NCI-H2171 treated with DMSO at 0.1 percent for 48 hours (cell line): Measurements from ENCODE around the gene E2F4.

Experiments used
- DNase-seq: peaks from one replicate; lab custom pipeline; 2025; lab: John Stamatoyannopoulos, UW

The E2F4 gene

GRCh38 chr16:67157892-67158635 lies 33.9 kb upstream of the E2F4 start:
- peak; percentile 24 for DNase-seq

DNA sequence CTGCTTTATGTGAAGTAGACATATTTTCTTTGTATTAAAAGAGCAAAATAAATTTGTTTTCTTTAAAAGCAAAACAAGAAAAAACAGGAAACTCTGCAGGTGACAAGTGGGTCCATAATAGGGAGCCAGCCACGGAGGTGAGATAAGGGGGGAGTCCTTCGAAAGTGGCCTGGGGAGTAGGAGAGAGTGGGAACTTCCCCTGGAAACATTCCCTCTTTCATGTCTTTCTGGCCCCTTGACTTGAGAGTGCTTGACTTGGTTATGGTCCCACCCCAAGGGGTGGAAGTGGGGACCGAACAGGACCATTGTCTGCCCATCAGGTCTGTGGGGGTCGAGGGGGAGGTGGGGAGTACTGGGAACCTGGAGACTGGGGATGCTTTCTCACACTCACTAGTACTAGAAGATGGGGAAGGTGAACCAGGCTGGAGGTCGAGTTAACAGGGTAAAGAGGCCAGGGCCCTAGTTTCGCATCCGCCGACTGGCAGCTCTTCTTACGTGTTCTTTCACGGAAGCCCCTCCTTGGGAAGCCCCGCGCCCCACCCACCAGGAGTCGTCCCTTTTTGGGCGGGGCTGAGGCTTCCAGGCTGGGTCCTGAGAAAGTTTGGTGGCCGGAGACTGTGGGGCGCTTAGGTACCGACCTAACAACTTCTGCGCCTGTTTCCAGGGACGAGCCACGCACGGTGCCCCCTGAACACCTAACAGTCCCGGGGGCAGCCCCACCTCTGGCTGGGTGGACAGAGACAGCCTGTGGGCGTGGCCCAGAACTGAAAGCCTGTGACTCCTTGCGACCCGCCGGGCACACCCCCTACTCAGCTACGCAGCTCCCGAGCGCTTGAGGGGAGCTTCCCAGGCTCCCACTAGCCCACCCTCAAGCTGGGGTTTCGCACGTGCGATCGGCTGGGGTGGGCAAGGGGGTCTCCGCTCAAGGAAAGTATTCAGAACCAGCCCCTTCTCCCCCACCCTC lies 33.0 kb upstream of the E2F4 start:
- DNase-seq = peak; percentile 32

- no peak for DNase-seq
Measured at GRCh38 chr16:67161595-67162058, 30.3 kb upstream of the E2F4 start.

GRCh38 chr16:67162506-67163163 lies 29.3 kb upstream of the E2F4 start:
- DNase-seq = no peak

GRCh38 chr16:67163164-67163998 lies 28.6 kb upstream of the E2F4 start:
- DNase-seq = peak; percentile 87

DNA sequence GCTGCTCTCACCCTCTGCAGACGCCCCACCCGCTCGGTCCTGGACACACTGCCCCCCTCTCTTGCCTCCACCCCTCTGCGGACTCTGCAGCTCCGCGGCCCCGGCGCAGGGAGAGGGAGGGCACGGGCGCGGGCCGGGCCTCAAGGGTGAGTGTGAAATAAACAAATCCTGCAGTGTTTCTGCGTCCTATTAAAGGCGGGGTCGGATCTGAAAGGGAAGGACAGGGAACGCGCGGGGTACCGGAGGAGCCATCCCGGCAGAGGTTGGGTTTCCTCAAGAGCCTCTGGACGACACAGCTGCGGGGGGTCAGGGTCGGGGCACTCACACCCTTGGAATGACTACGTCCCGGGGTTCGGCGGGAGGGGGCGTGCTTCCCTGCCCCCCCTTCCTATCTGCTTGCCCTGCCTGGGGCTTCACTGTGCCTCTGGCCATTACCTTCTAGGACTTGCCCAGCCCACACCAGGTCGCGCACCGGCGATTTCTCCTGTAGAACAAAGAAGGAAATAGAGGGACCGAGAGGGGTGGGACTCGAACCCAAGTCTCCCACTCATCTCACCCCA lies 27.9 kb upstream of the E2F4 start:
- no peak for DNase-seq

- peak; percentile 9 for DNase-seq
Measured at GRCh38 chr16:67164599-67165061, 27.3 kb upstream of the E2F4 start, which contains the start of gene HSF4. HSF4 (plus strand) TSS chr16:67164745; CDS start chr16:67164812, 67 bp downstream.

GRCh38 chr16:67165121-67166078 lies 26.6 kb upstream of the E2F4 start:
- DNase-seq = no peak

DNA sequence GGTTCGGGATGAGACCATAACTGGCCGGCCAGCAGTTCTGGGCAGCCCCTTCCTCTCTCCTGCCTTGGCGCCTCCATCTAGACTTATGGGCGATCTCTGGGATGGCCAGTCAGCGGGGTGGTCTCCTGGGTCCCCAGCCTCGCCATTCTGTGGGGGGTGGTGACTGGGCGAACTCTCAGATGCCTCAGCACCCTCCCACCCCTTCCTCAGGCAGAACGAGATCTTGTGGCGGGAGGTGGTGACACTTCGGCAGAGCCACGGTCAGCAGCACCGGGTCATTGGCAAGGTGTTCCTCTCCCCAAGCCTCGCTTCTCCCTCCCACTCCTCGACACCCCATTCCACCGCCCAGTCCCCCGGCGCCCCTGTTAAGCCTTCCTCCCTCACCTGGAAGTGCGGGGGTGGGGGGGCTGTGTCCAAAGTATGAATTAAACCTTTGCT lies 25.8 kb upstream of the E2F4 start:
- no peak for DNase-seq

DNA sequence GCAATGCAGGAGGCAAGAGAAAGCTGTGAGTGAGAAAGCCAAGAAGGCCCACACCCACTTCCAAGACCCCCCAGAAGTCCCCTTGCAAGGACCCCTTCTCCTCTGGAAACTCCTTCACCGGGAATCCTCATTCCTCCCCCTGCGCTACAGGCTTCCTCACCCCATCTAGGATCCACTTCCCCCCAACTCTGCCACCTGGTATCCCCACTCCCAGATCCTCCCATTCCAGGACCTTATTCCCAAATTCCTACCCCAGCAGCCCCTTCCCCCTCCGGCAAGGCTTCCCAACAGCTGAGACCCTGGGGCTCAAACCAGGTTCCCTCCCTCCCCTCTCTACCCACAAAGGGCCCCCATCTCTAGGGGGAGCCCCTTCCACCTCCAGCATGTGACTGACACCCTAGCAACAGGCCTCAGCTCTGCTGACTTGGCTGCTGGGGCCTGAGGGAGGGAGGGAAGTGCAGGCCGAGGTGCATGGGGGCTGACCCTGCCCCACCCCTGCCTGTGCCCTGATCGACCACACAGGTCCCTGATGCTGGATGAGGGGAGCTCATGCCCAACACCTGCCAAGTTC lies 25.3 kb upstream of the E2F4 start:
- no peak for DNase-seq

GRCh38 chr16:67167588-67167987 lies 24.4 kb upstream of the E2F4 start:
- no peak for DNase-seq

GRCh38 chr16:67169011-67169451 lies 22.9 kb upstream of the E2F4 start:
- no peak for DNase-seq

DNA sequence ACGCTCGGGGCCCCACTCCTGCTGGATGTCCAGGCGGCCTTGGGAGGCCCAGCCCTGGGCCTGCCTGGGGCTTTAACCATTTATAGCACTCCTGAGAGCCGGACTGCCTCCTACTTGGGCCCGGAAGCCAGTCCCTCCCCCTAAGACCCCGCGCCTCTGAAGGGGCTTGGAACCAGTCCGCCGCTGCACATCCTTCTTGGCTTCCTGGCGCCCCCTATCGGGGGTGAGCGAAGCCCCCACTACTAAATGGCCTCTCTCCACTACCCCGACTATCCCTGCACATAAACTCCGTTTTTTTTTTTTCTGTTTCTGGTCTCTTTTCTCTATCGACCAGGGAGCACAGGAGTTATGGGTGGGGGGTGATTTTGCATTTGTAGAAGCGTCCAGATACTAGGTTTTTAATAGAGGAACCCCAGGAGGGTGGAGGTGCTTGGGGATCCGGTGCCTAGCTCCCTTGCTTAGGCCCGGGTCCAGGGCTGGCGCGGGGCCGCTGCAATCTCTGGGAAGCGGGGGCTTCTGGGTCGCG lies 22.2 kb upstream of the E2F4 start:
- DNase-seq = peak; percentile 35

- DNase-seq = peak; percentile 60
Measured at GRCh38 chr16:67170168-67170948, 21.6 kb upstream of the E2F4 start, which contains the start of gene NOL3. NOL3 (plus strand) TSS chr16:67170538.

DNA sequence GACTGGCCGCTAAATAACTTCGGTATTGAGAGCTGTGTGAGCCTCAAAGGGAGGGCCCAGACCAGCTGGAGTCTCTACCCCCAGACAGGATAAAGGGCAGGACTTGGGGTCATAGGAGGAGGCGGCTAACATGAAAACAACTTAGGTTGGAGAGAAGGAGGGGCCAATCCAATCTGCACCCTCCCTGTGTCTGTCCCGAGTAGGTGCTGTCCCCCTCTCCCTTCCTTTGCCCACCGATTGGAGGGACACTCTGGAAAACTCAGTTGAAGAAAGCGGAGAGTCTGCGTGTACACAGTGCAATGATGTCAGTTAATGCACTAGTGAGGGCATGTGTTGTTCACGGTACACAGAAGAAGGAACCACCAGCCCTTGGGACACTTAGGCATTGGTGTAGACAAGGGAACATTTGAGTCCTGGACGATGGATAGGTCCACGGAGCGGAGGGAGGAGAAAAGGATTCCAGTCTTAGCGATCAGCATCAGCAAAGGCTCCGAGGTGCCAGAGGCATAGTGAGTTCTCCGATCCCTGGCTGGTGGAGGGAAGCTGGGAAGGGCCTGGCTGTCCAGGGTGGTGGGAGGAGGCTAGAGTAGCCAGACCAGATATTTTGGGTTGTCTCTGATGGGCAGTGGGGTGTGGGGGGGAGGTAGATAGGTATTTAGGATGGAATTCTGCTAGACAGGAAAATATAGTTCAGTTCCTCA lies 20.9 kb upstream of the E2F4 start:
- no peak for DNase-seq

DNA sequence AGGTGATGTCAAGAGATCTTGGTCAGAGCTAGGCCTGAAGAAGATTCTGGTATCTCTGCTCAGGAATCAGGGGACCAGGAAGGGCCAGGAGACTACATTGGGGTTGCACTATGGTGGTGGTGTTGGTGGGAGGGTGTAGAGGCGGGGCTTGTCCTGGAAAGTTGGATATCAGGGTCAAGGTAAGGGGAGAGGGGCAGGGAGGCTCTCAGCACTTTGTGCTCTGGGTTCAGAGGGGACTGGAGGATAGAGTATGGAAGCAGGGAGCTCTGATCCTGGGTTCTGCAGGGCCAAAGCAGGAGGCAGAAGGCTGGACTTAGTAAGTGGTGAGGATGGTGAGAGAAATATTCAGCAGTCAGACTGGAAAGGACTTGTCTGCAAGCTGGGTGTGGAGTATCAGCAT lies 18.6 kb upstream of the E2F4 start:
- no peak for DNase-seq
